Bronchial epithelial cell (primary cell): ENCODE data around the gene MCL1. TPM values are rescaled to one million over a fixed set of nuclear protein-coding genes. Genes with fewer than 3 reads are reported as not detected.
A peak's percentile ranks its signal among the peaks of the same experiment; 100 is the strongest.
"Not testable (repeated sequence)": the region's sequence is repeated elsewhere in the genome, so short reads cannot be mapped to it uniquely, and the experiment has no call there.

Source experiments
- DNase-seq: peaks from one replicate; pipeline ENCODE4 v3.0.0-alpha.2; 2010; ENCODE audit warnings: low read depth
- FAIRE-seq: peaks from 2 replicates; lab custom pipeline; 2011; peaks lifted over from hg19 to GRCh38; lab: Jason Lieb, UNC
- H3K27me3 ChIP-seq: 2 replicates; pipeline ENCODE4 v1.5.1; 2011; ENCODE audit warnings: low read length; ENCODE audit not compliant: control insufficient read depth, insufficient read depth
- H3K36me3 ChIP-seq: 2 replicates; pipeline ENCODE4 v1.5.1; 2011; ENCODE audit warnings: low read length; ENCODE audit not compliant: control insufficient read depth, insufficient read depth
- H3K4me3 ChIP-seq: 2 replicates; pipeline ENCODE4 v1.5.1; 2011; ENCODE audit warnings: mild to moderate bottlenecking, low read depth, low read length, control low read depth
- CTCF ChIP-seq: IDR thresholded peaks from 2 replicates; pipeline ENCODE4 v1.5.1; 2011; ENCODE audit warnings: mild to moderate bottlenecking, moderate library complexity, low read length, control low read depth, inconsistent platforms; ENCODE audit not compliant: insufficient read depth, severe bottlenecking
- total RNA-seq: library from RNA; depleted of rRNA; stranded (reverse); fragments of >200 nt; gene quantifications from 2 replicates; pipeline ENCODE4 v1.2.1, GENCODE V29; 2014

Gene MCL1
- total RNA-seq: 247 and 280 TPM in 2 replicates

GRCh38 chr1:150579110-150579944, at the start of gene MCL1:
MCL1 (minus strand) TSS chr1:150579610; CDS start chr1:150579530, 80 bp downstream.
- no peaks in the 10 kb centered on the region for H3K27me3 ChIP-seq
- peaks cover 20% of the 10 kb centered on the region for H3K36me3 ChIP-seq
- H3K4me3 ChIP-seq: peak within 1 kb of the TSS; percentile 99
- no peak for TF ChIP-seq CTCF
- DNase-seq (peak; percentile 84), FAIRE-seq (no peak)

GRCh38 chr1:150628766-150629114, 49.3 kb upstream of the MCL1 start:
- no peak for DNase-seq
- Histone ChIP-seq H3K36me3 (peaks cover under 1% of the 10 kb centered on the region), H3K27me3 (no peaks in the 10 kb centered on the region), H3K4me3 (peak overlapping the region; percentile 52)
- no peak for FAIRE-seq
- no peak for TF ChIP-seq CTCF

GRCh38 chr1:150627826-150628410, 48.5 kb upstream of the MCL1 start:
- Histone ChIP-seq H3K27me3 (no peaks in the 10 kb centered on the region), H3K4me3 (peak overlapping the region; percentile 52), H3K36me3 (peaks cover 2% of the 10 kb centered on the region)
- DNase-seq (peak; percentile 35), FAIRE-seq (no peak)
- no peak for TF ChIP-seq CTCF

- Histone ChIP-seq H3K27me3 (no peaks in the 10 kb centered on the region), H3K4me3 (no peak overlapping the region), H3K36me3 (peaks cover 4% of the 10 kb centered on the region)
- TF ChIP-seq CTCF: no peak
- DNase-seq (peak; percentile 94), FAIRE-seq (no peak)
Measured at GRCh38 chr1:150626150-150626549, 46.7 kb upstream of the MCL1 start.

DNA sequence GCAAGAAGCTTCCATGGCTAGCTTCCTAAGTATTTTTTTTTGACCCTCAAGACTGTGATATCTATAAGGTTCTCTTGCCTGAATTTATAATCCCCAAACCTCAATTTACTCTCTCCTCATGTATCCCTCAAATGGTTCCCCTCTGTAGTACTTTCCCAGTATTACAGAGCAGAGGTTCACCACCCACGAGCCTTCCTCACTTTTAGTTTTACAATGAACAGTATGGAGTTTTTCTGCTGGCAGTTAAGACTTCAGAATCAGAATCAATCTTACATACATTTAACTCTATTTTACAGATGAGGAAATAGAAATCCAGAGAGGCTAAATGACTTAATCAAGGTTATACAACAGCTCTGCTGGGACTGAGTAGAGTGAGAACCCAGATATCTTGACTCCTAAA, 45.1 kb upstream of the MCL1 start:
- not testable (repeated sequence) for H3K36me3 ChIP-seq
- DNase-seq: peak; percentile 23

GRCh38 chr1:150624134-150624533, 44.7 kb upstream of the MCL1 start:
- FAIRE-seq (peak; percentile 79), DNase-seq (peak; percentile 93)
- not testable (repeated sequence) for H3K36me3 ChIP-seq, H3K4me3 ChIP-seq, H3K27me3 ChIP-seq

More for the DNA sequence above, 45.1 kb upstream of the MCL1 start:
- not testable (repeated sequence) for FAIRE-seq, H3K4me3 ChIP-seq, H3K27me3 ChIP-seq
